GM23338 (cell line): ENCODE results near the gene BAG5. TPM values are rescaled to one million over a fixed set of nuclear protein-coding genes. Genes with fewer than 3 reads are reported as not detected.

Experiments
- ATAC-seq: fragments of 200-7000 bp; cut with Tn5 transposase; 3 replicates; pipeline ENCODE4 v1.9.1; 2020
- DNase-seq: peaks from one replicate; pipeline ENCODE4 v3.0.0-alpha.2; 2015; ENCODE audit warnings: low spot score
- H2AFZ ChIP-seq: fragments of 200-600 bp; sonication (generic); 2 replicates; pipeline ENCODE4 v1.8.0; 2016; ENCODE audit warnings: antibody characterized with exemption, mild to moderate bottlenecking, moderate library complexity
- H3F3A ChIP-seq: fragments of 200-600 bp; sonication (generic); replicated peaks from 2 replicates; pipeline ENCODE4 v1.8.0; 2017; ENCODE audit warnings: antibody characterized with exemption, mixed run types, low read depth
- H3K27ac ChIP-seq: fragments of 200-600 bp; sonication (generic); 2 replicates; pipeline ENCODE4 v1.6.1; 2016; ENCODE audit warnings: low read depth
- H3K27me3 ChIP-seq: fragments of 200-600 bp; sonication (generic); 2 replicates; pipeline ENCODE4 v1.8.0; 2016; ENCODE audit warnings: mild to moderate bottlenecking, mixed run types, moderate library complexity; ENCODE audit not compliant: insufficient read depth
- H3K36me3 ChIP-seq: fragments of 200-600 bp; sonication (generic); 2 replicates; pipeline ENCODE4 v1.8.0; 2016; ENCODE audit warnings: mild to moderate bottlenecking; ENCODE audit not compliant: insufficient read depth
- H3K4me1 ChIP-seq: fragments of 200-600 bp; sonication (generic); 2 replicates; pipeline ENCODE4 v1.8.0; 2016; ENCODE audit warnings: mild to moderate bottlenecking, moderate library complexity; ENCODE audit not compliant: insufficient read depth
- H3K4me2 ChIP-seq: fragments of 200-600 bp; sonication (generic); 2 replicates; pipeline ENCODE4 v1.7.1; 2017; ENCODE audit warnings: mixed run types
- H3K4me3 ChIP-seq: fragments of 200-600 bp; sonication (generic); 2 replicates; pipeline ENCODE4 v1.6.1; 2016; ENCODE audit warnings: mixed run types
- H3K79me2 ChIP-seq: fragments of 200-600 bp; sonication (generic); replicated peaks from 2 replicates; pipeline ENCODE4 v1.8.0; 2017; ENCODE audit warnings: mild to moderate bottlenecking; ENCODE audit not compliant: insufficient read depth
- H3K9me2 ChIP-seq: fragments of 200-600 bp; sonication (generic); 2 replicates; pipeline ENCODE4 v1.8.0; 2017; ENCODE audit not compliant: insufficient read depth
- H4K20me1 ChIP-seq: fragments of 200-600 bp; sonication (generic); replicated peaks from 2 replicates; pipeline ENCODE4 v1.8.0; 2017; ENCODE audit warnings: mild to moderate bottlenecking; ENCODE audit not compliant: insufficient read depth
- H3K27ac Mint-ChIP-seq: 2 replicates; pipeline ENCODE4 v1.8.0; 2020; ENCODE audit warnings: inconsistent platforms, mild to moderate bottlenecking, moderate library complexity, mixed read lengths
- H3K27me3 Mint-ChIP-seq: 3 replicates; pipeline ENCODE4 v1.8.0; 2022; ENCODE audit warnings: low read depth, mild to moderate bottlenecking, moderate library complexity, mixed read lengths, inconsistent platforms; ENCODE audit not compliant: insufficient read depth, poor library complexity
- H3K36me3 Mint-ChIP-seq: 3 replicates; pipeline ENCODE4 v1.8.0; 2021; ENCODE audit warnings: low read depth, mild to moderate bottlenecking, inconsistent platforms, moderate library complexity, mixed read lengths
- H3K4me1 Mint-ChIP-seq: 3 replicates; pipeline ENCODE4 v1.8.0; 2020; ENCODE audit warnings: mild to moderate bottlenecking, inconsistent platforms, mixed read lengths
- H3K4me3 Mint-ChIP-seq: 3 replicates; pipeline ENCODE4 v1.8.0; 2021; ENCODE audit warnings: moderate library complexity, mild to moderate bottlenecking, inconsistent platforms, mixed read lengths
- H3K9me3 Mint-ChIP-seq: 3 replicates; pipeline ENCODE4 v1.8.0; 2020; ENCODE audit warnings: moderate library complexity, mild to moderate bottlenecking, inconsistent platforms, mixed read lengths
- CREB1 ChIP-seq: fragments of 250-450 bp; sonication (Bioruptor Pico); IDR thresholded peaks from 2 replicates; pipeline ENCODE4 v1.5.0; 2020; ENCODE audit warnings: low read depth, mild to moderate bottlenecking, moderate library complexity
- CTCF ChIP-seq, 2 experiments: fragments of 200-600 bp in 1 of 2; sonication (generic) in 1 of 2; conservative IDR thresholded peaks; 2 replicates each; pipeline versions ENCODE4 v1.5.1 to v1.6.1; 2016 to 2017; ENCODE audit warnings: antibody characterized with exemption in 2 of 2, low read depth in 2 of 2, mild to moderate bottlenecking in 2 of 2, moderate library complexity in 1 of 2
- JUNB ChIP-seq: IDR thresholded peaks from one replicate; pipeline ENCODE4 v1.6.1; 2016; ENCODE audit warnings: antibody characterized with exemption; ENCODE audit not compliant: unreplicated experiment
- NANOG ChIP-seq: IDR thresholded peaks from 2 replicates; pipeline ENCODE4 v1.6.1; 2016; ENCODE audit warnings: antibody characterized with exemption, borderline replicate concordance
- POLR2AphosphoS5 ChIP-seq: IDR thresholded peaks from 2 replicates; pipeline ENCODE4 v1.6.1; 2016; ENCODE audit warnings: antibody characterized with exemption, low read depth
- REST ChIP-seq: IDR thresholded peaks from one replicate; pipeline ENCODE4 v1.6.1; 2018; ENCODE audit warnings: antibody characterized with exemption; ENCODE audit not compliant: unreplicated experiment
- ZNF114 ChIP-seq: fragments of 250-450 bp; sonication (Bioruptor Pico); IDR thresholded peaks from 2 replicates; pipeline ENCODE4 v1.5.0; 2020; ENCODE audit warnings: mild to moderate bottlenecking, moderate library complexity
- ZNF331 ChIP-seq: fragments of 250-450 bp; sonication (Bioruptor Pico); IDR thresholded peaks from 2 replicates; pipeline ENCODE4 v1.5.0; 2020; ENCODE audit warnings: low read depth, mild to moderate bottlenecking, moderate library complexity
- polyA plus RNA-seq: library from polyadenylated mRNA; unstranded; fragments of >200 nt; fragmentation: Nextera tagmentation; extraction: Ambion mirVana; gene quantifications from 2 replicates; pipeline ENCODE4 v1.2.1, GENCODE V29; 2016
- total RNA-seq: library from RNA; depleted of rRNA; stranded (reverse); fragments of >200 nt; shearing (Covaris generic); gene quantifications from 2 replicates; pipeline ENCODE4 v1.2.3, GENCODE V29; 2014

Gene BAG5
- total and polyA plus RNA-seq, 2 experiments from 2014 or later: 21.1 to 29.2 TPM

- peaks cover 4% of the 10 kb centered on the region; the same call in 2 of the 3 replicates for H3K4me1 Mint-ChIP-seq
- H3K4me3 Mint-ChIP-seq: no peak overlapping the region
- no peaks in the 10 kb centered on the region for H3K27me3 ChIP-seq
- ATAC-seq (no peak), DNase-seq (no peak)
- peaks cover 35% of the 10 kb centered on the region for H3K36me3 Mint-ChIP-seq
- peaks cover 34% of the 10 kb centered on the region for H3K79me2 ChIP-seq
- no peak overlapping the region for H3K4me2 ChIP-seq
- peaks cover 5% of the 10 kb centered on the region; the same call in 1 of the 2 replicates for H4K20me1 ChIP-seq
- H3K4me3 ChIP-seq: no peak overlapping the region
- H3F3A ChIP-seq: peaks cover 4% of the 10 kb centered on the region
- no peaks in the 10 kb centered on the region for H3K9me2 ChIP-seq
- H3K27ac ChIP-seq: no peak overlapping the region
- TF ChIP-seq REST (no peak), CREB1 (CRISPR knock-in tag) (no peak), ZNF331 (CRISPR knock-in tag) (no peak), JUNB (no peak)
- peaks cover 3% of the 10 kb centered on the region for H3K36me3 ChIP-seq
- H3K4me1 ChIP-seq: no peaks in the 10 kb centered on the region
- no peak overlapping the region for H2AFZ ChIP-seq
- no peaks in the 10 kb centered on the region for H3K27me3 Mint-ChIP-seq
- no peaks in the 10 kb centered on the region for H3K9me3 Mint-ChIP-seq
- H3K27ac Mint-ChIP-seq: no peak overlapping the region
These were observed 11.6 kb upstream of the BAG5 start for GRCh38 chr14:103574104-103574503.

DNA sequence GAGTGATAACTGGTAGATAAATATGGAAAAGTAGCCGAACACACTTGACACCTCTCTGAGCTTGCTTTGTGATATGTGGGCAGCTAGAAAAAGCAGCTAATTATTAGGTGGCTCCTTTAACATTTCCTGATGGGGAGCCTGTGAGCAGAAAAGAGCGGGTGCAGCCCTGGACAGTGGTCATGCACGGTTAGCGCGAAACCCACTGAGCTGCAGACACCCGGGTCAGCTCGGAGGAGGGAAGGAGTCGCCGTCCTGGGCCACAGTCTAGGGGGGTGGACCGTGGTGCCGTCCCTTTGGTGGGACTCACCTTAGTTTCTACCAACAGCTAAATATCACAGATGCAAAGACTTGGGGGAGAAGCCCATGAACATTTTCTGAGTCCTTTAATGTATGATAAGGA lies 7.0 kb upstream of the BAG5 start:
- Mint-ChIP-seq H3K9me3 (no peaks in the 10 kb centered on the region; the same call in 2 of the 3 replicates), H3K27ac (no peak overlapping the region), H3K4me1 (peaks cover 14% of the 10 kb centered on the region; the same call in 2 of the 3 replicates), H3K36me3 (peaks cover 19% of the 10 kb centered on the region), H3K4me3 (no peak overlapping the region), H3K27me3 (peaks cover 3% of the 10 kb centered on the region)
- peaks cover 11% of the 10 kb centered on the region; the same call in 1 of the 2 replicates for H4K20me1 ChIP-seq
- H3K79me2 ChIP-seq: peaks cover 79% of the 10 kb centered on the region
- no peak overlapping the region for H3K27ac ChIP-seq
- H3K9me2 ChIP-seq: no peaks in the 10 kb centered on the region
- H3F3A ChIP-seq: peaks cover 2% of the 10 kb centered on the region; the same call in 1 of the 2 replicates
- no peak for ATAC-seq
- no peak overlapping the region for H3K4me3 ChIP-seq
- no peak overlapping the region for H2AFZ ChIP-seq
- no peaks in the 10 kb centered on the region; the same call in none of the 2 replicates for H3K36me3 ChIP-seq
- H3K27me3 ChIP-seq: no peaks in the 10 kb centered on the region
- 0 out of 2 replicates have a peak, but pooled peaks cover 4% of the 10 kb centered on the region for H3K4me1 ChIP-seq
- DNase-seq: no peak
- H3K4me2 ChIP-seq: no peak overlapping the region
- TF ChIP-seq CREB1 (CRISPR knock-in tag) (no peak), JUNB (no peak), ZNF114 (CRISPR knock-in tag) (no peak), NANOG (no peak), REST (no peak), POLR2AphosphoS5 (no peak), CTCF (conservative IDR thresholded peaks at IDR 0.05; ENCODE audit: low read depth in 2 of 2) (no peak)
